HT1080 (cell line): ENCODE results near the gene BABAM1. TPM values are rescaled to one million over a fixed set of nuclear protein-coding genes. Genes with fewer than 3 reads are reported as not detected.

Experiments
- DNase-seq: peaks from one replicate; pipeline ENCODE4 v3.0.0-alpha.2; 2015; ENCODE audit warnings: low read depth
- polyA plus RNA-seq, 2 experiments: library from polyadenylated mRNA; depleted of rRNA; stranded (reverse); fragments of >200 nt; gene quantifications; 2 replicates each; pipeline ENCODE4 v1.2.3, GENCODE V29; 2015
- total RNA-seq: library from RNA; depleted of rRNA; stranded (reverse); fragments of >200 nt; shearing (Covaris generic); gene quantifications from 2 replicates; pipeline ENCODE4 v1.2.3, GENCODE V29; 2014; rRNA removed

Gene BABAM1
- total RNA-seq = 248 and 260 TPM in 2 replicates
- 138 and 150 TPM in 2 replicates for polyA plus RNA-seq (2015; cell fraction: cytosol; rRNA removed)
- 137 and 168 TPM in 2 replicates for polyA plus RNA-seq (2015; cell fraction: nucleus; rRNA removed)

- peak; percentile 100 for DNase-seq
These were observed at the start of gene BABAM1 for GRCh38 chr19:17266975-17267788. Gene BABAM1, plus strand, starts transcription at chr19:17267443. Its CDS starts 1,364 bp downstream, at chr19:17268807.

GRCh38 chr19:17219286-17219685 lies 48.0 kb upstream of the BABAM1 start:
- no peak for DNase-seq

- peak; percentile 78 for DNase-seq
These were observed 47.0 kb upstream of the BABAM1 start for GRCh38 chr19:17220207-17220758.

GRCh38 chr19:17225053-17225452 lies 42.2 kb upstream of the BABAM1 start:
- DNase-seq = no peak

- DNase-seq = peak; percentile 97
These were observed 41.0 kb upstream of the BABAM1 start, which contains the start of gene OCEL1 for GRCh38 chr19:17226002-17226933. Gene OCEL1, plus strand, starts transcription at chr19:17226226. Its CDS starts 22 bp downstream, at chr19:17226248.

- no peak for DNase-seq
These were observed 39.4 kb upstream of the BABAM1 start for GRCh38 chr19:17227798-17228367.

GRCh38 chr19:17229890-17230289 lies 37.4 kb upstream of the BABAM1 start:
- no peak for DNase-seq

- DNase-seq = no peak
These were observed 35.0 kb upstream of the BABAM1 start for GRCh38 chr19:17232258-17232657.

- DNase-seq = peak; percentile 64
These were observed 32.3 kb upstream of the BABAM1 start for GRCh38 chr19:17234911-17235299.

GRCh38 chr19:17235300-17235970 lies 31.8 kb upstream of the BABAM1 start:
- DNase-seq = peak; percentile 67

GRCh38 chr19:17235971-17236777 lies 31.1 kb upstream of the BABAM1 start:
- DNase-seq = no peak

- DNase-seq = no peak
These were observed 30.3 kb upstream of the BABAM1 start for GRCh38 chr19:17236811-17237543.

- no peak for DNase-seq
These were observed 29.2 kb upstream of the BABAM1 start for GRCh38 chr19:17237747-17238706.

- DNase-seq = no peak
These were observed 27.0 kb upstream of the BABAM1 start for GRCh38 chr19:17240062-17240752.

GRCh38 chr19:17240826-17241399 lies 26.3 kb upstream of the BABAM1 start:
- DNase-seq = no peak

- DNase-seq = no peak
These were observed 24.6 kb upstream of the BABAM1 start for GRCh38 chr19:17242431-17243208.
